Fibroblast of the conjunctiva (primary cell): Measurements from ENCODE around the gene PLCB4.
A peak's percentile ranks its signal among the peaks of the same experiment; 100 is the strongest.

ENCODE experiments used
- DNase-seq: peaks from one replicate; pipeline ENCODE4 v3.0.0-alpha.2; 2010; ENCODE audit warnings: low read depth

PLCB4 gene

DNA sequence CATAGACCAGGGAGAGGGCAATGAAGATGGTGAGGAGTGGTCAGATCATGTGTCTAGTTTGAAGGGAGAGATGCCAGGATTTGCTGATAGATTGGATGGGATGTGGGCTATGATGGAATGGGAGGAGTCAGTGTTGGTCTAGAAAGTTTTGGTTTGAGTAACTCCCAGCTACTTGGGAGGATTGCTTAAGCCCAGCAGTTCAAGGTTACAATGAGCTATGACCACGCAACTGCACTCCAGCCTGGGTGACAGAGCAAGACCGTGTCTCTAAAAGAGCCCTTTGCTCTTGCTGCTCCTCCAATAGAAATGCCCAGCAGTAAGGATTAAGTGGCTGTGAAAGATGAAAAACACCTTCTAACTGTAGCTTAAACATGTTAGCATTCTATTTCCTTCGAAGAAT, 427.3 kb downstream of the PLCB4 start:
- DNase-seq, result no peak

DNA sequence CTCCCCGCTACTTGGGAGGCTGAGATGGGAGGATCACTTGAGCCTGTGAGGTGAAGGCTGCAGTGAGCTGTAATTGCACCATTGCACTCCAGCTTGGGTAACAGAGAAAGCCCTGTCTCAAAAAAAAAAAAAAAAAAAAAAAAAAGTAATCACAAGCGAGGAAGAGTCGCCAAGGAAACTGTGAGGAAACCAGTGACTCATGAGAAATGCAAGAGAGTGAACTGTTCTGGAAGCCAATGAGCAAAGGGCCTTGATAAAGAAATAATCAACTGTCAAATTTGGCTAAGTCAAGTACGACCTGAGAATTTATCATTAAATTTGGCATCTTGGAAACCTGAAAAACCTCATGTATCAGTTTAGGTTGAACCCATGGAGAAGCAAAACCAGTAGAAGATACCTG, 429.4 kb downstream of the PLCB4 start:
- no peak for DNase-seq

DNA sequence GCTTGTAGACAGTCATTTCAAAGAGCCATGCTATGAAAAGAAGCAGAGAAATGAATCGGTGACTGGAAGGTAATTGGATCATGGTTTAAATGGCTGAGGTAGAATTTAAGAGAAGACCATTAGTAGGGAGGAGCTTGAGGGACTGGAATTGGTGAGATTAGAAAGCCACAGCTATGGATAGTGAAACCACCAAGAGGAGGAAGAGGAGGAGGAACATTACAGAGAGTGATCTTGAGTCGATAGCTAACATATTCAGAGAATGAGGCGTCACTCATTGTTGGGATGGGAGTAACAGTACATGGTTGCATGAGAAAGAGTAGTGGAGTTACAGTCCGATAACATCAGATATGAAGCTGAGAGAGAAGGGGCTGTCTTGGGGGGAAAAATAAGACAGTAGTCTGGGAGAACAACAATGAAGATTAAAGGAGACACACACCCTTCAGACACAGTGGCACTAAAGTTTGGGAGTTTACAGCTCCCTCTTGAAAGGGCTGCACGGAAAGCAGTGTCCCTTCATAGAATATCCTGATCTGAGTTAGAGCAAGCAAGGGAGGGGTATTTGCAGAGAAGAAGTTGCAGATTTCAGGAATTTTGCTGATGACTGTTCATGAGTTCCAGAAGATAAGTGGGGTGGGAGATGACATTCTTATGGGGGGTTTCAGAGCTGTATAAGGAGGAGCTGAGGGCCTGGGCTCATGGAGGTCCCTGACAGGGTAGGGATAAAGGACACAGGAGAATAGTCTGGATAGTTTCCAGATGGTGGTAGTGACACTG, 430.4 kb downstream of the PLCB4 start:
- no peak for DNase-seq

DNA sequence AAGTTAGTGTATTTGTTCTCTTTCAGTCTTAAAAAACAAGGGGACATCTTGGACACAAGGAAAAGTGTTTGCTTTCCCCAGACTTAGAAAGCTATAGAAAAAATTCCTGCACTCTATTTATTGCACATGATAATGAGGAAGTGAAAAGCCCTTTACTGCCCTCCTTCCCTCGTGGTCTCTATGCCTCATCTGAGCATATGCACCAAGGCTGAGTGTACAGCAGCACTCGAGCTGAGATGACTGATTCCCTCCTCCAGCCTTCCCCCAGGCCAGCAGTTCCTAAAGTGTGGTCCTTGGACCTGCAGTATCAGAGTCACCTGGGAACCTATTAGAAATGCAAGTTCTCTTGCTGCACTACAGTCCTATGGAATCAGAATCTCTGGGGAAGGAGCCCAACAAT, 431.2 kb downstream of the PLCB4 start:
- DNase-seq, result no peak

DNA sequence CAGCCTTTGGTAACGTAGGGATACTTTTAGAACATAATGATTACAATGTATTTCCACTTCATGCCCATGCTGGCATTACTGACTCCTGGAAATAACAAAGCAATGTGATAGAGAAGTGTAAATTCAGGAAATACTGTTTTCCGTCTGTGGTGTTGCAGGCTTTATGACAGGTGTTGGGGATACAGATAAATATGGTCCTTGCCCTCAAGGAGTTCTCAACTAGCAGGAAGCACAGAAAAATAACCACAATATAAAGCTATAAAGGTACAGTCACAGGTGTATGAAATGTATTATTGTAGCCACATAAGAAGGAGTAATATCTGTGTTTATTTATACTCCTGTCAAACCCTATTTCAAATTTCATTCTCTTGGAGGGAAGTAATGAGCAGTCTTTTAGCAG, 432.6 kb downstream of the PLCB4 start:
- DNase-seq, result no peak

DNA sequence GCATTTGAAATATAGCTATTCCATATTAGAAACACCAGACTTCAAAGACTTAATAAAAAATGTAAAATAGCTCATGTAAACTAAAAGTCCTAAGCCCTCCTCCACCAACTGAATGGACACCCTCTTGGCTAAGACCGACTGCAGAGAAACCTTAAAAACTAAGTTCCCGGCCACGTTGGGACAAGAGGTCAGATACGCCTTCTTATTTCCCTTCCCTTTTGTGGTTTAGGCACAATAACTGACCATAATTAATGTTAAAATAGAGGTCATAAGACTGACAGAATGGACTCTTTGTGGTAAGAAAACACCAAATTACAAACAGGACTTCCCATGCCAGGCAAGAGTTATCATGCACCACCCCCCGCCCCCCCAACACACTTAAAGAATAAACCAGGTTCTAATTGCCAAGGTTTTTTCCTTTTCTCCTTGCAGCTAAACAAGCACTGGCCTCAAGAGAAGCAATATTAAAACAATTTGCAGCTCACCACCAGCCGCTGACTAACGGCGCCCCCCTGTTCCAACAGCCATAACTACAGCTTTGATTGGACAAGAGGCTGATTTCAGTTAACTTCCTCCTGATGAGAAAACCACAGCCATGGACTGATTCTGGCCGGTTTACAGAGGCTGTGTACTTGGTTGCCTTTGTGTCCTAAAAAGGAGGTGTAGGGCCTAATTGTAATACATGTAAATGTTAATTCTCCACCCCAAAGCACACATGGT, 434.8 kb downstream of the PLCB4 start:
- DNase-seq, result peak; percentile 1

DNA sequence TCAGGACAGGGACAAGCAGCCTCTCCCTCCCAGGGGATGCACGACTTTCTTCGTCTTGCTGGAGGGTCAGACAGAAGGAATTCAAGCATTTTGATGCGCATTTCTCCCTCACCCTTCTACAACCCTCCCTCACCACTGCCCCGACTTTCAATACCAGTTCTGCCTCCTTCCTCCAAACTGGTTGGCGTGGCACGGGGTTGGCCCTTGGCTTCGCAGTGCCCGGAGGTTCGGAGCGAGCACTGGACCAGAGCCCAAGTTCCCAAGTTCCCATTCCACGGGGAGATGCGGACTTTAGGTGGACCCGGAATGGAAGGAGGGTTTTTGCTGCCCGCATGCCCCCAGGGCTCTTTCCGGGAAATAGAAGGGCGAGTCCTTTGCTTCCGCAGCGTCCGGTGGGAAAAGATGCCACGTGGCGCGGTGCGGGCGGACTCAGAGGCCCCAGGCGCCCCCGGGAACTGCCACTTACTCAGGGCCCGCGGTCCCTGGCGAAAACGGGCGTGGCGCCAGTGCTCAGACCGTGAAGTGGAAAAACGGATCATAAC, 437.5 kb downstream of the PLCB4 start:
- no peak for DNase-seq

DNA sequence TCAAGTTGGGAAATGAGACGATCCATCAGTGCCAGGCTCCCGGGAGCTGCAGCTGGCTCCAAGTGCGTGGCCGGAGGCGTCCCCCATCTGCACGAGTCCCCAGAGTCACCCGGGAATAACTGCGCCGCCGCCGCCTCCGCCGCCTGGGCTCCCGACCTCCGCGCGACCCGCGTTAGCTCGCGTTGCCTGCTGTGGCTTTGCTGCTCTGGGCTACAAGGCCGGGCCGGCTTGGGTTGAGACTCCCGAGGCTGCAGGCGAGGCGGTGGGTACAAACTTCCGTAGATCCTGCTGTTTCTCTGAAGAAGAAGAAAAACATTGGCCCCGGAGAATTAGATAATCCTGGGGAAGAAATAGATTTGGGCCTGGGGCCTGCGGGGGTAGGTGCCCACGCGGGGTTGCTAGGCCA, 438.1 kb downstream of the PLCB4 start:
- DNase-seq, result no peak

DNA sequence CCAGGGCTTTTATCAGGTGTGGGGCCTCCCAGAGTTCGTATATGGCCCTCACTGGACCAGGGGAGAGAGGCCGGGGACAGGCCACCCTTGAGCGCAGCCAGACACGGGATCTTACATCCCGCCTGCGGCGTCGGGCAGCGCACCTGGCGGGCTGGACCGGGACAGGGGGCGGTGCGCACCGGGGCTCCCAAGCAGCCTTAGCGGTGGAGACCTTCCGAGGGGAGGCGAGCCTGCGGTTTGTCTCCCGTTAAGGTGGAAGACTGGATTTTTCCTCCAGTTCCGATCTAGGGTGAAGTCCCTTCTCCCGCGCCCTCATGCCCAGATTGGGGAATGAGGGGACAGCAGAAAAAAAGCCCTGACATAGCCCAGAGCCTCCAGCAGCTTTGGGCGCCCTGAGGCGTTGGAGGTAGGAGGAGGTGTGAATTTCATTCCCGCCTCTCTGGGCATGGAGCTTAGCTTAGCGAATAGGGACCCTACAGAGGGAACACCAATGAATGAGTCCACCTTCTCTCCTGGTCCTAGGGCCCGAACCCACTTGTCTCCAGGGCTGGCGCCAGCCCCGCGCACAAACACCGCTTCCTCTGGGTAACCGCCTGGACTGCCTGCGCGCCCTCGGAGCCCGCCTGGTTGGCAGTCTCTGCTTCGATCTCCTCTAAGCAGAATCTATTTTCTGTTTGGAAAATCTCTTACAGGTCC, 438.8 kb downstream of the PLCB4 start:
- no peak for DNase-seq

DNA sequence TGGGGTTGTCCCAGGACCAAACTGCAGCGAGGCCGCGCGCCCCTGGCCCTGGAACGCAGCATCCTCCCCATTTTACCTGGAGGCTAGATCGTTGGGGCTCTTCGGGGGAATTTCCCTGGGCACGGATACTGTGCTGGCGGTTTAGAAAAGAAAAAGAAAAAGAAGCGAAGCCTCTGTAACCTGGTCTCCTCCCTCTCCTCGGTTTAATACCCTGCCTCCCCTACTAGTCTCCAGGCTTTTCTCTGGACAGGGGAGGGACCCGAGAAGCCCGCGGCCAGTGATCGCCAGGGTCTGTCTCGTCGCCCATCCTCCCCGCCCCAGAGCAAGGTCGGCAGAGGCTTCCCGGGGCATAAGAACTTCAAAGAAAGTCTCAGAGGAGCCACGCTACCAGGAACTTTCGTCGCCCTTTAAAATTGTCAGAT, 439.4 kb downstream of the PLCB4 start:
- no peak for DNase-seq

DNA sequence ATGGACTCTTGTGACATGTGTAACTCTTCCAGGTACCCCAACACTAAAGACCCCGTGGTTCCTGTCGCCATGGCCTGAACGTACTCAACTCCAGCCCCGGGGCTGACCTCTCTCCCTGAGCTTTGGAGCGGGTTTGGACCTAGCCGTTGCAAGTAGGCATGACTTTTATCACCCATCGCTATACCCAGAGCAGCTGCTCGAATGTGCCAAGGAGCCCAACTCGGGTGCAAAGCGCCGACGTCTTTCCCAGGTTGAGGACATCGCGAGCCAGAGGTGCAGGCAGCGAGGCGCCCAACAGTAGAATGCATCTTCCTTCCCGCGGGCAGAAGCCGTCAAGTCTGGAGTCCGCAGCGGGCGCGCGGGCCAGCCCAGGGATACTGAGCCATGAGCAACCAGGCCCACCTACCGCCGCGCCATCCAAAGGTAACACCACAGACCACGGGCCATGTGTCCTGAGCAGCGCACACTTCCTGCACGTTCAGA, 439.9 kb downstream of the PLCB4 start:
- no peak for DNase-seq

DNA sequence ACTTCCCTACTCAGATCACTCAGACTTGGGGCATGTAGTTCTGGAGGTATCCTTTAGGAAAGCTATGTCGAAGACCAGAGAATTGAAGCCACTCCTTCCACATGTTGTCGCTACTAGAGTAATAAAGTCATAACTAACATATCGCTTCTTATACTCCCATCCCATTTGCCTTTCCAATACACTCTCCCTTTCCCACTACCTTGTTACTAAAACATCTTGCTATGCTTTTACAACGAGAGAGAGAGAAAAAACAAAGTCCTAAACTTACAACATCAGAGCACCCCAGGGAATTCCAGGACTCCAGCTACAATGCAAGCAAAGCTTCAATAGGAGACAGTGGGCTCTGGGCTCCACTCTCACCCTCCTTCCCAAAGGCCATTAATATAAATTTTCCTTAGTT, 440.4 kb downstream of the PLCB4 start:
- no peak for DNase-seq

DNA sequence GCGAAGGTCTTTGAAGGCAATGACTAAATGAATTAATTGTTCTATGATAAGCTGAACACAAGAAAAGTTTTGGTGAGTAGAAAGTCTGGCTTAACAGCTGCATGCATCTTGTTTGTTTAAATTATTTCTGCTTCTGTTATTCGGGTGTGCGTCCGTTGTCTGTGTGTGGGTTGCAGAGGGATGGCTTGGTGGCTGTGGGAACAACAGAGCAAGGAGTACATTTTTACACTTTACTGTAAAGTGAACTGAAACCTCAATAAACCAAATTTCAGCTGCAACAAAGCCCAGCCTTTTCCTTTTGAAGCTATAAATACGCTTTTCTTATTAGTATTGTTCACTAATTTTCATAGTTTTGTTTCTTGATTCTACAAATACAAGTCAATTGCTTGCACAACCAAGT, 442.0 kb downstream of the PLCB4 start:
- no peak for DNase-seq

DNA sequence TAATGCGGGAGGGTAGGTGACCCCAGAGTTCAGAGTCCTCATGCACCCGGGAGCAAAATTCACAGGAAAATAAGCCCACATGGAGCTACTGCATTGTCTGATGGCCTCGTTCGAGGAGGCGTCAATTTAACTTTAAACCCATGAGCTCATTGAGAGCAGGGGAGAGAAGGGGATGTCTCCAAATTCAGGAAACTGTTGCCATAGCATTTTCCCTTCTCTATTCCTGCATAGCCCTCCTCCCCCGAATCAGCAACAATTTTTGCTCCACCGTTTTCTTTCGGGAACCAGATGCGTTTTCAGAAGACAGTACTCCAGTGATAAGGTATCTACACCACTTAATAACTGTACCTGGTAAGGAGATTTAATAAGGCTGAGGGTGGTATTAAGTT, 445.2 kb downstream of the PLCB4 start:
- no peak for DNase-seq

DNA sequence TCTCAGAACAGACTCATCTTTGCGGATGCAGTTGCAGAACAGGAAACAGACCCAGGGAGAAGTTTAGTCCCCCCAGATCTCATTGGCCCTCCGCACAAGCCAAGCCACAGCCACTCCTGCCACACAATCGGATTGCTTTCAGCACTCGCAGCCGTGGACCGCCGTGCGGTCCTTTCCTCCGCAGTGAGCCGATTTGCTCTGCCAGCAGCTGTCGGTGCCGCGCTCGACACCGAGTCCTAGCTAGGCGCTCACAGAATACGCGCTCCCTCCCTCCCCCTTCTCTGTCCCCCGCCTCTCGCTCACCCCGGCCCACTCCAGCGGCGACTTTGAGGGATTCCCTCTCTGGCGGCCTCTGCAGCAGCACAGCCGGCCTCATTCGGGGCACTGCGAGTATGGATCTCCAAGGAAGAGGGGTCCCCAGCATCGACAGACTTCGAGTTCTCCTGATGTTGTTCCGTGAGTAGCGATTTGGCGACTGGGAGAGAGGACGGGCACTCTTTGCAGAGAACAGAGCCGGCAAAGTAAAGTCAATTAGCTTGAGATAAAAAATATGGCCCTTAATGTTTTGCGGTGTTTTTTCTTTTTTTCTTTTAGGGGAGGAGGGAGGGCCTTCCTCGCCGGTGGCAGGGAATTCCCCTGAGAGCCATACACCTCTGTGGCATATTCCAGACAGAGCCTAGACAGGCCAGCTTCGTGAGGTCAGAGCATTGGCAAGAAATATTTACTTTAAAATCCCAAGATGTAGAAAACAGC, 445.8 kb downstream of the PLCB4 start, which contains the start of gene LAMP5:
LAMP5 (plus strand) TSS at position 130 of the 753 bp plus-strand sequence; CDS start at position 393, 263 bp downstream.
- DNase-seq, result no peak

DNA sequence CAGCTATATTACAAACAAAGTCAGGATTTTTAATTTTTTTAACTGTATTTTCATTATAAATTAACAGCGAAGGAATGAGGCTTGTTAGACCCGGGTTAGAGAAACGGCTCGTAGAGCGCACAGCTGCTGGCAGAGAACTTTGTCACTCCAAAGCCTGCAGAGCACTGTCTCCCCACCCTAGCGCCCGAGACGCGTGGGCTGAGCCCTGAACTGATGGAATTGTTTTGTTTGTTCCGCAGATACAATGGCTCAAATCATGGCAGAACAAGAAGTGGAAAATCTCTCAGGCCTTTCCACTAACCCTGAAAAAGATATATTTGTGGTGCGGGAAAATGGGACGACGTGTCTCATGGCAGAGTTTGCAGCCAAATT, 446.3 kb downstream of the PLCB4 start:
- DNase-seq, result no peak

DNA sequence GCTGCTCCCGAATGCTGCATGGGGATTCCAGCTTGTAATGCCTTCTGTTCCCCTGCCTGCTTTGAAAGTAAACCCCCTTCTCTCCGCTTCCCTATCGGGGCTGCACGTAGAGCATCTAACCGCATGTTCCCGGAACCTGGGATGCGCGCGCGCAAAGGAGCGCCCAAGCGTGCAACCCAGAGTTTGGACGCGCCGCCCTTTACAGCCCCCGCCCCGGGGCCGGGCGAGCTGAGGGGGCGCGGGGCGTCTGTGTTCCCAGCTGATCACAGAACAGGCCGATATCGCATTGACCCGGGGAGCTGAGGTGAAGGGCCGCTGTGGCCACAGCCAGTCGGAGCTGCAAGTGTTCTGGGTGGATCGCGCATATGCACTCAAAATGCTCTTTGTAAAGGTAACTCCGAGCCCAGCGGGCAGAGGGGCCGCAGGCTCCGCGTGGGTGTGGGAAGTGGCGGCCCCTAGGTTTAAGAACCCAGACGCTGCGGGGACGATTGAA, 446.9 kb downstream of the PLCB4 start:
- no peak for DNase-seq

DNA sequence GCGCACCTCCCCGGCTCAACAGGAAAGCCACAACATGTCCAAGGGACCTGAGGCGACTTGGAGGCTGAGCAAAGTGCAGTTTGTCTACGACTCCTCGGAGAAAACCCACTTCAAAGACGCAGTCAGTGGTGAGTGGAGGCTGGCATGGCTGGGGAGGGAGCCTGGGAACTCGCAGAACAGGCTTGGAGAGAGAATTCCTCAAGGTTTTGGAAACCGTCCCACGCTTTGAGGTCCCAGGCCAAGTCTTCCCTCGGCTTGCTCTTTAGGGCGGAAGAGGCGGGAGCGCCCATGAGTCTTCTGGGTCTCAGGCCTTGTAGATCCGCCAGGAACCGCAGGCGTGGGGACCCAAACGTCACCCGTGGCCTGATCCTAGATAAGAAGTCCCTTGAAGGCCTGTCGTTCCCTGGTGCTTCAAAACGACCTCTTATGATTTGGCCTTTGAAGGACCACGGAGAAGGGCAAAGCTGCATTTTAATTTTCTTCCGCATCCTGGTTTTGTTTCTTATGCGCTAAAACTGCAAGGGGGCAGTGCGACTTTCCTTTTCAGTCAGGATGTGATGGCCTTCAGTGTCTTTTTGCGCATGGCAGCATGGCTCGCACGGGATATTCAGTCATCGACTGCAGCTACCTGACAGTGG, 447.5 kb downstream of the PLCB4 start:
- no peak for DNase-seq

DNA sequence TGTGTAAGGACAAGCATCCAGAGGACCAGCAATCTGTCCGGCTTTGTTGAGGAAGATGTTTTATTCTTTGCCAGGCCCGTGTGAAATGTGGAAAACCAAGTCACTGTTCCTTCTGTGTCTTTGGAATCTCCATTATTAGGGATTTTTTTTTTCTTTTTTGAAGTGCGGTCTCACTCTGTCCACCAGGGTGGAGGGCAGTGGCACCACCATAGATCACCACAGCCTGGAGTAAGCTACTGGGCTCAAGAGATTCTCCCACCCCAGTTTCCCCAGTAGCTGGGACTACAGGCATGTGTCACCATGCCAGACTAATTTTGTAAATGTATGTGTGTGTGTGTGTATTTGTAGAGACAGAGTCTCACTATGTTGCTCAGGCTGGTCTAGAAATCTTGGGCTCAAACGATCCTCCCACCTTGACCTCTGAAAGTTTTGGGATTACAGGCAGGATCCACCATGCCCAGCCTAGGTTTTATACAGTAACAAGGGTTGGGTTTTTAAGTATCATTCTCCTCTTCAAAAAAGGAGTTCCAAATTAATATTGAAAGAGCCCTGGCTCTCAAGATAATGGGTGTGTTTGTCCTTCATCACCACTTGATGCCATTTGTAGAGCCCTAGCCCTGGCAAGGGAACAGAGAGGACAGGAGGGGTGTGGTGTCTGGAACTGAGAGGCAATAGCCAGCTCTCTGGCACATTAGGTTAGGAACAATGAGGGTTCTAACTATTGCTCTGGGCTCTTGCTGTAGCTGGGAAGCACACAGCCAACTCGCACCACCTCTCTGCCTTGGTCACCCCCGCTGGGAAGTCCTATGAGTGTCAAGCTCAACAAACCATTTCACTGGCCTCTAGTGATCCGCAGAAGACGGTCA, 448.6 kb downstream of the PLCB4 start:
- DNase-seq, result no peak

DNA sequence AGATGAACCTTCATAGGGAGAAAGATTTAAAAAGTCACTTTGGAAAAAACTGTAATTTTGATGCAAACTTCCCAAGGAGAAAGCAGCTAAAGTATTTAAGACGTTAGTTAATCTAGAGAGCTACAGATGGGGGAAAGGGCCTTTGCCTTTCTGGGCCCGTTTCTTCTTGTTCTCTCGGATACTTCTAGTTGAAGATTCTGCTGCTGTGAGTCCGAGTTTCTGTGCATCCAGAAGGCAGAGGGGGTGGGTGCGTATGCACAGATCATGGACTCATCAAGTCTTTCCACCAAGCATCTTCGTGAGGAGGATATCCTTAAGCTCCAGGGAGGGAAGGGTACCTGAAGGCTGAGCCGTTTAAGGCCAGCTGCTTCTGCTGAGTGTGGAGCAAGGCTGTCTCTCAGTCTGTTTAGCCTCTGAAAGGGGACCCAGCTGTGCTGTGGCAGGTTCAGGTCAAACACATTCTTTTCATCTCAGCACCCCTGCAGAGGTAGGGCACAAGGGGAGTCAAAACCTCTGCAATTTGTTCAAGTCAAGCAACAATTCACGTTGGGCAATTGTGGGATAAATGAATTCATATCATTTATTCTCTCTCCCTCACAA, 449.8 kb downstream of the PLCB4 start:
- no peak for DNase-seq
